HG02759 (cell line): ENCODE measurements around the gene RNF112.

Source experiments
- ATAC-seq: cut with Tn5 transposase; IDR thresholded peaks from one replicate; pipeline ENCODE4 v1.9.1; 2021; ENCODE audit warnings: mild to moderate bottlenecking, moderate library complexity; ENCODE audit not compliant: unreplicated experiment

RNF112 gene

GRCh38 chr17:19386974-19387920 is 23.8 kb upstream of the RNF112 start, which contains the start of gene MFAP4:
Gene MFAP4, minus strand, starts transcription at chr17:19387190. Its CDS starts 35 bp downstream, at chr17:19387155.
- no peak for ATAC-seq

- no peak for ATAC-seq
Measured at GRCh38 chr17:19387921-19388521, 23.0 kb upstream of the RNF112 start.

GRCh38 chr17:19388791-19389785 is 21.9 kb upstream of the RNF112 start:
- ATAC-seq: no peak

GRCh38 chr17:19390951-19391350 is 20.1 kb upstream of the RNF112 start:
- ATAC-seq: no peak

- ATAC-seq: no peak
Measured at GRCh38 chr17:19391432-19391831, 19.6 kb upstream of the RNF112 start.

- no peak for ATAC-seq
Measured at GRCh38 chr17:19392303-19392702, 18.7 kb upstream of the RNF112 start.

GRCh38 chr17:19397556-19398041 is 13.4 kb upstream of the RNF112 start:
- no peak for ATAC-seq

- no peak for ATAC-seq
Measured at GRCh38 chr17:19398301-19399181, 12.5 kb upstream of the RNF112 start.

GRCh38 chr17:19399750-19400450 is 11.1 kb upstream of the RNF112 start:
- no peak for ATAC-seq

- no peak for ATAC-seq
Measured at GRCh38 chr17:19401321-19402010, 9.6 kb upstream of the RNF112 start.

- no peak for ATAC-seq
Measured at GRCh38 chr17:19402171-19402570, 8.9 kb upstream of the RNF112 start.

- no peak for ATAC-seq
Measured at GRCh38 chr17:19403021-19403420, 8.0 kb upstream of the RNF112 start.

- no peak for ATAC-seq
Measured at GRCh38 chr17:19404264-19404663, 6.8 kb upstream of the RNF112 start.

- no peak for ATAC-seq
Measured at GRCh38 chr17:19405114-19405513, 5.9 kb upstream of the RNF112 start.

- ATAC-seq: no peak
Measured at GRCh38 chr17:19407601-19408345, 3.3 kb upstream of the RNF112 start.

- no peak for ATAC-seq
Measured at GRCh38 chr17:19408346-19408710, 2.7 kb upstream of the RNF112 start.

- ATAC-seq: no peak
Measured at GRCh38 chr17:19409066-19409465, 2.0 kb upstream of the RNF112 start.

- no peak for ATAC-seq
Measured at GRCh38 chr17:19409509-19409908, 1.5 kb upstream of the RNF112 start.
